ENCODE results near the gene BACE2. TPM values are rescaled to one million over a fixed set of nuclear protein-coding genes. Genes with fewer than 3 reads are reported as not detected.

Gene BACE2
- total RNA-seq, result 65.1 and 84.2 TPM in 2 replicates

DNA sequence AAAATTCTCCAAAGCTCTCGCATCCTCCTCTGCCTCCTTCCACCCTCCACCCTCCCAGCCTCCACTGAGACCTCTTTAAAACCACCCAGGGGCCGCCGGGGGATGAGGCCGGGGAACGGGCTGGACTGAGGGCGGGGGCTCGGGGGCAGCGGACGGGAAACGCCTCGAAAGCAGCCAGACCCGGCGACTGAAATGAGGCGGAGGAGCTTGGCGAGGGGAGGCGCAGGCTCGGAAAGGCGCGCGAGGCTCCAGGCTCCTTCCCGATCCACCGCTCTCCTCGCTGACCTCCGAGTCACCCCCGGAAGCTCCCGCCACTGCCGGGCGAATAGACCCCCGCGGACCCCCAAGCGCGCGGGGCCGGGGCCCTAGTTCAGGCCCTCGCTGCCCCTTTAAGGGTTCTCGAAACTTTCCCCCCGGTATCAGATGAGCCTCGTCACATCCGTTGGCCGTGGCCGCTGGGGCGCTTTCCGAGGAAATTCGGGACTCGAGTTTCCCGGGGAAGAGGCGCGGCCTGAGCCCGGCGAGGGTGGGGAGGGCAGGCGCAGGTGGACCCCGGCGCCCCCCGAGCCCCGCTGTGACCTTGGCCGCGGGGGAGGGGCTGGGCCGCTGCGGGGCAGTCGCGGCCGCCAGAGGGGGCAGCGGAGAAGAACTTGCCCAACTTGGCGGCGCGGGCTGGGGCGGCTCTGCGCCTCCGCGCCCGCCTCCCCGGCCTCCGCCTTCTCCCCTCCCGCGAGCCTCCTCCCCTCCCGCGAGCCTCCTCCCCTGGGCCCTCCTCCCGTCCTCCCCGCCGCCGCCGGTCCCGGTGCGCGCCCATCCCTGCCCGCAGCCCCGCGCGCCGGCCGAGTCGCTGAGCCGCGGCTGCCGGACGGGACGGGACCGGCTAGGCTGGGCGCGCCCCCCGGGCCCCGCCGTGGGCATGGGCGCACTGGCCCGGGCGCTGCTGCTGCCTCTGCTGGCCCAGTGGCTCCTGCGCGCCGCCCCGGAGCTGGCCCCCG lies at the start of gene BACE2:
TSS of gene BACE2 (plus strand) at position 813 of the 995 bp plus-strand sequence. CDS start at position 917, 104 bp downstream.

DNA sequence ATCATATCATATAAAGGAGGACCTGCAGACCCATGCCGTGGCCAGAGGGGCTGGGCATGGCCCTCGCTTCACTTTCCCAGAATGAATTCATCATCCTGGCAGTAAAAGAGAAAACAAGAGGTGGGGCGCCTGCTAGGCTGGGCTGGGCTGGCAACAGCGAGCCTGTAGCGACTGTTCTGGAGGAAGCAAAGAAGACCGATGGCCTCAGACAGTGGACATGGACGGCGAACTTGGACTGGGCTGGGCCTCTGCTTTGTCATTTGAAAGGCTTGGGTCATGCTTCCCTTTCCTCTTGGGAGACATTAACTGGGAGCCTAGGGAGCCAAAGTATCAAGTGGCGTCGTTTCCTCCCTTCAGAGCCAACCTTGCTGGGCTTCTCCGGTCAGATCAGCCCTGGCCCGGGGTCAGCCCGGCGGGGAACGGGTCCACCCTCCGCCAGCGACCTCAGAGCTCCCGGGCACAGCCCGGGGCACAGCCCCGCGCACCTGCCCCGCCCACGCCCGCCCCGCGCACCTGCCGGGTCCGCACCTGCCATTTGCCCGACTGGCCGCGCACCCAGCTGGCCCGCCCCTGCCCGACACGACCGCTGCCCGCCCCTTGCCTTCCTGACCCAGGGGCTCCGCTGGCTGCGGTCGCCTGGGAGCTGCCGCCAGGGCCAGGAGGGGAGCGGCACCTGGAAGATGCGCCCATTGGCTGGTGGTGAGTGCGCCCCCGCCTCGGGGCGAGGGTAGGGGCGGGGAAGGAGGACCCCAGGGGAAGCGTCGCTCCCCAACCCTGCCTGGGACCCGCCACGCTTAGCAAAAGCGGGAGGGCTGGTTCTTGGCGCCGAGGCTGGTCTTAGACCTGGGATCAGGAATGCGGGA lies 148.5 kb downstream of the BACE2 start, which contains the start of gene FAM3B:
TSS of gene FAM3B (plus strand) at position 602 of the 863 bp plus-strand sequence. CDS start at position 681, 79 bp downstream.

Small RNA genes lying within 50 kb of the gene (small RNA-seq; reads per million reads assigned to genes)
- not detected for gene MIR3197

Other genes with a start within 250 kb of the BACE2 start
- gene FAM3B, start 148.6 kb downstream of the BACE2 start, total RNA-seq, result not detected in 2 replicates
- gene MX2, start 193.9 kb downstream of the BACE2 start, total RNA-seq, result 0.52 and 0.76 TPM in 2 replicates

Data from articular chondrocyte of knee joint (primary cell).